Coronary artery (tissue), 2 donors: ENCODE results near the gene PRKCE.

Source experiments
- DNase-seq: peaks from one replicate; pipeline ENCODE4 v3.0.0-alpha.2; 2017; ENCODE audit warnings: low spot score
- H3K27ac ChIP-seq, 2 donors: fragments of 200-600 bp; sonication (generic); one replicate each; pipeline ENCODE4 v1.5.1; 2016 to 2019
- H3K4me3 ChIP-seq: fragments of 200-600 bp; sonication (generic); 2 replicates; pipeline ENCODE4 v1.5.1; 2016; ENCODE audit warnings: mild to moderate bottlenecking, moderate library complexity
- TF ChIP-seq, protein P1 (sequence below): fragments of 200-600 bp; sonication (generic); IDR thresholded peaks from one replicate; pipeline ENCODE4 v1.5.1; 2019; ENCODE audit warnings: antibody characterized with exemption

PRKCE gene

DNA sequence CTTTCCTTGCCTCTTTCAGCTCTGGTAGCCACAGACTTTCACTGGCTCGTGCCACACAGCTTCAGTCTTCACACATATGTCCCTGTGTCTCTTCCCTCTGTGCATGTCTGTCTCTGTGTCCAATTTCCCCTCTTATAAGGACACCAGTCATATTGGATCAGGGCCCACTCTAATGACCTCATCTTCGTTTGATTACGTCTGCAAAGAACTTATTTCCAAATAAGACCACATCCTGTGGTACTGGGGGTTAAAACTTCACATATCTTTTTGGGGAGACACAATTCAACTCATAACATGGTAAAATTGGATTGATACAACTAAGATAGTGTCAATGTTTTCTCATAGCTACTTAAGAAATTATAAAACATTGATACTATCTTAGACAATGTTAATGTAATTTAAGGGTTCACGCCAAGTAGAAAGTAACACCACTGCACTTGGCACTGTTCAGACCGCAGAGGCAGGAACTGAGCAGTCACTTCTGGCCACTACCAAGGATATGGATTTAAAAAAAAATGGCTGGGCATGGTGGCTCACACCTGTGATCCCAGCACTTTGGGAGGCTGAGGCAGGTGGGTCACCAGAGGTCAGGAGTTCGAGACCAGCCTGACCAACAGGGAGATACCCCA is 526.1 kb downstream of the PRKCE start:
- TF ChIP-seq, protein P1, sequence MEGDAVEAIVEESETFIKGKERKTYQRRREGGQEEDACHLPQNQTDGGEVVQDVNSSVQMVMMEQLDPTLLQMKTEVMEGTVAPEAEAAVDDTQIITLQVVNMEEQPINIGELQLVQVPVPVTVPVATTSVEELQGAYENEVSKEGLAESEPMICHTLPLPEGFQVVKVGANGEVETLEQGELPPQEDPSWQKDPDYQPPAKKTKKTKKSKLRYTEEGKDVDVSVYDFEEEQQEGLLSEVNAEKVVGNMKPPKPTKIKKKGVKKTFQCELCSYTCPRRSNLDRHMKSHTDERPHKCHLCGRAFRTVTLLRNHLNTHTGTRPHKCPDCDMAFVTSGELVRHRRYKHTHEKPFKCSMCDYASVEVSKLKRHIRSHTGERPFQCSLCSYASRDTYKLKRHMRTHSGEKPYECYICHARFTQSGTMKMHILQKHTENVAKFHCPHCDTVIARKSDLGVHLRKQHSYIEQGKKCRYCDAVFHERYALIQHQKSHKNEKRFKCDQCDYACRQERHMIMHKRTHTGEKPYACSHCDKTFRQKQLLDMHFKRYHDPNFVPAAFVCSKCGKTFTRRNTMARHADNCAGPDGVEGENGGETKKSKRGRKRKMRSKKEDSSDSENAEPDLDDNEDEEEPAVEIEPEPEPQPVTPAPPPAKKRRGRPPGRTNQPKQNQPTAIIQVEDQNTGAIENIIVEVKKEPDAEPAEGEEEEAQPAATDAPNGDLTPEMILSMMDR, result no peak
- DNase-seq, result no peak
- H3K27ac ChIP-seq, result no peak overlapping the region
- H3K4me3 ChIP-seq, result no peak overlapping the region

DNA sequence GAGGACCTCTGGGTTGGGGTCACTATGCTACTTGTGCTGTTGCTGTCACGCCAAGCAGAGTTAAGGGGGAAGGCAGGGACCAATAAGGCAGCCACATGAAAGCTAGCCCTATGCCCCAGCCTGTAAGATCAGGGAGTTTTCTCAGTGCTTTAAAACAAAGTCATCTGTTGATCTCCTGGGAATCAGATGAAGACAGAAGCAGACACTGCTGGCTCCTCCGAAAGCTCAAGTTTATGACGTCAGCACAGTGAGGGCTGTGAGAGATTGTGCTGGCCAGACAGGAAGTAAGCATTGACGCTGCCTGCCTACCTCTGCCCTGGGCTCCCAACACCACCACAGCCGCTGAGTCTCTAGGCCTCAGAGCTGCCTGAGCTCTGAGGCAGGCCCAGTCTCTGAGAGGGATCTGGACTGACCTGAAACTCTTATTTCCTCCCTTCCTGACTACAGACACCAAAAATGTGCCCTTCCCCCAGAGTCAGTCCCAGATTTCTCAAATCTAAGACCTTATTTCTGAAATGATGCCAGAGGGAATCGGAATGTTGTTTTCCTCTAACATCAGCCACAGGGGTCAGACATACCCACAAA is 527.7 kb downstream of the PRKCE start:
- TF ChIP-seq, protein P1, result no peak
- Histone ChIP-seq H3K4me3 (no peak overlapping the region), H3K27ac (peak overlapping the region; percentile 75 to 82)
- DNase-seq, result peak; percentile 84

DNA sequence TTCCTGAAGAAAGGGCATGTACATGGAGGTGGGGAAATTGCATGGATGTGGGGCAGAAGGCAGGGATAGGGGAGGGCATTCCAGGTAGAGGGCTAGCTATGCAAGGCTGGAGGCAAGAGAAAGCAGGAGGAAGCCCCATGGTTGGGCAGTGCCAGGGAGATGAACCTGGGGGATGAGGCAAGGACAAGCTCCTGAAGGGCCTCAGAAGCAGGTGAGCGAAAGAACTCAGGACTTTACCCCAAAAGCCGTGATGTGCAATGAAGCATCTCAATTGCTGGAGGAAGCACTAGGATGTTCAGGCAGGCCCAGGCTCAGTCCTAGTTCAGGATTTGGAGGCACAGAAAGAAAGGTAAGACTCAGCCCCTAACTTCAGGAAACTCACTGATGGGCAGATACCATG is 528.7 kb downstream of the PRKCE start:
- DNase-seq, result no peak
- TF ChIP-seq, protein P1, result no peak
- Histone ChIP-seq H3K27ac (no peak overlapping the region), H3K4me3 (no peak overlapping the region)

DNA sequence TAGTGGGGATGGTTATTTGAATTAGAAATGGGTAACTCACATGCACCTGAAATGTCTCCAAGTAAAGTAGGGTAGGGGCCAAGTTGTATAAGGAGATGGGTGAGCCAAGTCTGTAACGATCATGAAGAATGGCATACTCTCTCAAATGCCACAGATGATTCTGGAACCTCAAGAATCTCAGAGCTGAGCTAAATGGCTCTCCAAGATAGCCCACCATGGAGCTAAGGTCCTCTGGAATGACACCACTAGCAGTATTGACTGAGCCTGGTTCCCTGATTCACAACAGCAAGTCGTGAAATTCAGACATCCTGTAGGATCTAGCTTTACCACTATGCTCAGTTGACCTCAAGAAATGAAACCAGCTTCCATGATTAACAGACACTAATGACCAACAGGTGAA is 529.8 kb downstream of the PRKCE start:
- no peak for DNase-seq
- TF ChIP-seq, protein P1, result no peak
- H3K27ac ChIP-seq, result no peak overlapping the region
- no peak overlapping the region for H3K4me3 ChIP-seq

DNA sequence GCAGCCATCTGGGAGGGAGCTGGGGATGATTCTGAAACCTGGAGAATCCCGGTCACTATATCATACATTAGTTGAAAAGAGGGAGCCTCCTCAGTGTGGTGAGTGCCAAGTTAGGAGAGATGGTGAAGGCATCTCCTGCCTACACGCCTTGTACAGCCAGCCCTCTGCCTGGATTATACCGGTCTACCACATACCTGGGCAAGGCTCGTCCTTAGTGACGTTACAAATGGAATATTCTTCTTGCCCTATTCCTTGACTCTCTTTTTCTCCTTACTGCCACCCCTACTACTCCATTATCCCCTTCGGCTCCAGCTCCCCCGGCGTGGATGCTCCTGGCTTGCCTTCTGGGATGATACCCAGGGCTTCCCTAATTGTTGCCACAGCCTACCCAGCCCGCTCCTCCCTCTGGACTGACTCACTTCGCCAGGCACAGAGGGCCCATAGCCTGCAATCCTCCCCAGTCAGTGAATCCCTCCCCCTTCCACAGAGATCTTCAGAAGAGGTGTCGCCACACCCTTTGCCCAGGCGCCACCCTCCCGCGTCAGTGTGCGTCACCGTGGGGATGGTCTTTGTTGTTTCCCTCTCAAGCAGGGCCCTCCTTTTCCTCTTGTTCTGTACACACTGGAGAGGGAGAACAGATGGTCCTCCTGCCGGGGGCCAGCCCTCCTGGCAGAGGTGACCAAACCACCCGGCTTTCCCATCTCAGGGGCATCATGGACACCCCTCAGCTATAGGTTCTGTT is 530.5 kb downstream of the PRKCE start:
- DNase-seq, result peak; percentile 57
- TF ChIP-seq, protein P1, result no peak
- no peak overlapping the region for H3K27ac ChIP-seq
- H3K4me3 ChIP-seq, result no peak overlapping the region

DNA sequence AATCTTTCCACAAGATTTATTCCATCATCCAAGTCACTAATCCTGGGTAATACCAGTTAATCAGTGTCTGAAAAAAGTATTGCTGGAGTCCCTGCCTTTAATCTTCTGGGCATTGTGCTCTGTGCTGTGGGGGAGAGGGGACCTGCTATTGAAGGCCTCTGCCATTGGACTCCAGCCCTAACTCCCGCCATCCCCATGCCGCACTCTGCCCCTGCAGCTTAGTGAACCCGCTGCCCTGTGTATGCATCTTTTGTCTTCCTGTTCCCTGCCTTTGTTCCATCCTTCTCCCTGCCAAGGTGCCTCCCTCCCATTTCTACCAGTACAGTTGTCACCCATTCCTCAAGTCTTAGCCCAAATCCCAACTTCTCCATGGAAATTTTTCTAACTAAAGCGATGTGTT is 532.0 kb downstream of the PRKCE start:
- DNase-seq, result no peak
- TF ChIP-seq, protein P1, result no peak
- no peak overlapping the region for H3K27ac ChIP-seq
- no peak overlapping the region for H3K4me3 ChIP-seq
